Skeletal muscle cell (primary cell): Measurements from ENCODE around the gene R3HDM4.
"Not testable (repeated sequence)": the region's sequence is repeated elsewhere in the genome, so short reads cannot be mapped to it uniquely, and the experiment has no call there.

Source experiments
- DNase-seq: peaks from one replicate; pipeline ENCODE4 v3.0.0-alpha.2; 2010; ENCODE audit warnings: low read depth
- H3K4me3 ChIP-seq: 2 replicates; pipeline ENCODE4 v1.5.1; 2011; ENCODE audit warnings: low read depth, mild to moderate bottlenecking, control low read depth, low read length, moderate library complexity

The R3HDM4 gene

DNA sequence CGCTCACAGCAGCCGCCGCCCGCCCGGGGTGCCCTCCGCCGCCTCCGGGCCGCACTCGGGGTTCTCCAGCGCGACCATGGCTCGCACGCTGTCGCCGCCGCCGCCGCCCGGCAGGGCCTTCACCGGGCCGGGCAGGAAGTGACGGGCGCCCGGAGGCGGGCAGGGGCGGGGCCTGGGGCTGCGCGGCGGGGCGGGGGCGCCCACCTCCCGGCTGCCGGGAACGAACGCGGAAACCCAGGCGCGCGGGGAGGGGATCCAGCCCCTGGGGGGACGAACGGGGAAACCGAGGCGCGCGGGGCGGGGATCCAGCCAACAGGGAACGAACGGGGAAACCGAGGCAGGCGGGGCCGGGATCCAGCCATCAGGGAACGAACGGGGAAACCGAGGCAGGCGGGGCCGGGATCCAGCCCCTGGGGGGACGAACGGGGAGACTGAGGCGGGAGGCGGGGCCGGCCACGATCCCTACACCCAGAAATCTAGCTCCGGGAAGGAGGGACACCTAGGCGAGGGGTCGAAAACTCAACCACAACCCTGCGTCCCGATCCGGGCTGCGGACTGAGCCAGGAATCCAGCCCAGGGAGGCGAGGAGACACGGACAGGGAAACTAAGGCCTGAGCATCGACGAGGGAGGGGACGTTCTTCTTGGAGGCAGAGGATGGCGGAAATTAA is at the start of gene R3HDM4:
Gene R3HDM4 (minus strand): TSS at position 140 of the 669 bp plus-strand sequence. CDS start 62 bp downstream, at position 78.
- H3K4me3 ChIP-seq = peak within 1 kb of the TSS; percentile 81
- no peak for DNase-seq

DNA sequence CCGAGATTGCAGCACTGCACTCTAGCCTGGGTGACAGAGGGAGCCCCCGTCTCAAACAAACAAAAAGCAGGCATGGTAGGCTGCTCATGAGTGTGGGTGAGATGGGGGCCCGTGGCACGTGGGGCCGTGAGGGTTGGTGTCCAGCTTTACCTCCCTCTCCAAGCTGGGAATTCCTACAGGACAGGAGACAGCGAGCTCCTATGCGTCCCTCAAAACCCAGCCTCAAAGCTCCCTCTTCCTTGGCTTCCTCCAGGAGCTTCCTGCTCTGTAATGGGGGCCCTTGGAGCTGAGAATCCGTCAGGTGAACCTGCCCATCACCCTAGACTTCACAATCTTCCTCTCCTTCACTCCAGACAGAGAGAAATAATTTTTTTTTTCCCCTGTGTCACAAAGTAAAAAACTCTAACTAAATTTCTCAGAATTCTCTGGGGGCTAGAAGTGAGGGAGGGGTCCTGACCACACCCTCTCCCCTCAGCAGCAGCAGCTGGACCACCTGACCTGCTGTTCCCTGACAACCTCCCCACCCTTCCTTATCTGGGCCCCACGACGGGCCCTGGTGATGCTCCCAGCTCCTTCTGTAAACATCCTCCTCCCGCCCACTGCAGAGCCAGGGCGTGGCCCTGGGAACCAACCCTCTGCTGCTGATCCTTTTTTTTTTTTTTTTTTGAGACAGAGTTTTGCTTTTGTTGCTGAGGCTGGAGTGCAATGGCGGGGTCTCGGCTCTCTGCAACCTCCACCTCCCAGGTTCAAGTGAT is 49.0 kb upstream of the R3HDM4 start:
- no peak overlapping the region for H3K4me3 ChIP-seq
- no peak for DNase-seq

DNA sequence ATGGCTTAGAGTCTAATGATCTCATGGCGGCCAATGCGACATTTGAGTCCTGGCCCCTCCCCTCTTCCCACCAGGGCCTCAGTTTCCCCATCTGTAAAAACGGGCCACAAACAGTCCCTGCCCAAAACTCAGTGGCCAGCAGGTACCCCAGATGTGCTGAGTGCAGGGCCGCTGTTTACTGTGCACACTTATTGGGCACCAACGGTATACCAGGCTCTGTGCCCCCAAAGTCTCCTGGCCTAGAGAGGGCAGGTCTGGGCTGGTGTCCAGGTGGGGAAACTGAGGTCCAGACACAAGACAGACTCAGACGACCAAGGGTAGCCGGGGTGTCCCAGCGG is 47.6 kb upstream of the R3HDM4 start:
- no peak overlapping the region for H3K4me3 ChIP-seq
- no peak for DNase-seq

DNA sequence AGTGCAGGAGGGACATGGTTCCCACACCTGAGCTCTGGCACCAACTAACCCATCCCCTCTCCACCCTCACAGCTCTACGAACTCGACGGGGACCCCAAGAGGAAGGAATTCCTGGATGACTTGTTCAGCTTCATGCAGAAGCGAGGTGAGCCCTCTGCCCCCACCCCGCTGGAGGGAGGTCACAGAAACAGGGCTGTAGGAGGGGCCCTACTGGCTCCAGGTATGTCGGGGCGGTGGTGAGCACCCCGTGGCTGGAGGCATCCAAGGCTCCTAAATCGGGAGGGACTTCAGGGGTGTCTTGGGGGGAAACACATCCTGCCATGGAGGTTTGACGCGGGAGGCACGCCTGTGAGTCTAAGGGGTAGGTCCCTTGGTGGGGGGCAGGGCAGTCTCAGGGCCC is 47.0 kb upstream of the R3HDM4 start:
- no peak overlapping the region for H3K4me3 ChIP-seq
- no peak for DNase-seq

DNA sequence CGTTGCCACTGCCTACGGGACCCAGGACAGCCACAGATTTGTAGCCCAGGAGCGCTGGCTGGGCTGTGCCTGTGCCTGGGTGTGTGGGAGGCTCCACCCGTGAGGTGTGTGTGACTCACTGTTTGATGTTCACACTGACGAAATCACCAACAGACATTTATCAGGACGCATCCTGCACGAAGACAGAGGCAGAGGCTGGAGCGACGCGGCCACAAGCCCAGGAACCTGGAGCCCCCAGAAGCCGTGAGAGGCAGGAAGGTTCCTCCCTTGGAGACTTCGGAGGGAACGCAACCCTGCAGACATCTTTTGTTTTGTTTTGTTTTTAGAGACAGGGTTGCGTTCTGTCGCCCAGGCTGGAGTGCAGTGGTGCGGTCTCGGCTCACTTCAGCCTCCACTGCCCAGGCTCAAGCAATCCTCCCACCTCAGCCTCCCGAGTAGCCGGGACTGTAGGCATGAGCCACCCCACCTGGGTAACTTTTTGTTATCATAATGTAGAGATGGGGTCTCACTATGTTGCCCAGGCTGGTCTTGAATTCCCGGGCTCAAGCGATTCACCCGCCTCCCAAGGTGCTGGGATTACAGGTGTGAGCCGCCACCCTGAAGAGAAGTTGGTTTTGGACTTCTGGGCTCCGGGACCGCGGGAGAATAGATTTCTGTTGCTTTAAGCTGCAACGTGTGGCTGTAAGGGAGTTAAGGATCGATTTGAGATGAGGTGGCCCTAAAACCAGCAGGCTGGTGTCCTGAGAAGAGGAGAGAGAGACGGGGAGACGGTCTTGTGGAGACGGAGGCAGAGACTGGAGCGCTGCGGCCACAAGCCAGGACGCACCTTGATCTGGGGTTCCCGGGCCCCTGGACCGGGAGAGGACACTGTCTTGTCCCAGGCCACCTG is 46.2 kb upstream of the R3HDM4 start:
- no peak overlapping the region for H3K4me3 ChIP-seq
- DNase-seq = no peak

DNA sequence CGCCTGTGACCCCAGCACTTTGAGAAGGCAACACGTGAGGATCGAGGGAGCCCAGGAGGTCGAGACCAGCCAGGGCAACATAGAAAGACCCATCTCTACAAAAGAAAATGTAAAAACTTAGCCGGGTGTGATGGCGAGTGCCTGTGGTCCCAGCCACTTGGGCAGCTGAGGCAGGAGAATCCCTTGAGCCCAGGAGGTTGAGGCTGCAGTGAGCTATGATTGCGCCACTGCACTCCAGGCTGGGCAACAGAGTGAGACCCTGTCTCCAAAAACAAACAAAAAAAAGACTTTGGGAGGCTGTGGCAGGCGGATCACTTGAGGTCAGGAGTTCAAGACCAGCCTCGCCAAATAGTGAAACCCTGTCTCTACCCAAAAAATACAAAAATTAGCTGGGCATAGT is 44.6 kb upstream of the R3HDM4 start:
- H3K4me3 ChIP-seq, DNase-seq: not testable (repeated sequence)

DNA sequence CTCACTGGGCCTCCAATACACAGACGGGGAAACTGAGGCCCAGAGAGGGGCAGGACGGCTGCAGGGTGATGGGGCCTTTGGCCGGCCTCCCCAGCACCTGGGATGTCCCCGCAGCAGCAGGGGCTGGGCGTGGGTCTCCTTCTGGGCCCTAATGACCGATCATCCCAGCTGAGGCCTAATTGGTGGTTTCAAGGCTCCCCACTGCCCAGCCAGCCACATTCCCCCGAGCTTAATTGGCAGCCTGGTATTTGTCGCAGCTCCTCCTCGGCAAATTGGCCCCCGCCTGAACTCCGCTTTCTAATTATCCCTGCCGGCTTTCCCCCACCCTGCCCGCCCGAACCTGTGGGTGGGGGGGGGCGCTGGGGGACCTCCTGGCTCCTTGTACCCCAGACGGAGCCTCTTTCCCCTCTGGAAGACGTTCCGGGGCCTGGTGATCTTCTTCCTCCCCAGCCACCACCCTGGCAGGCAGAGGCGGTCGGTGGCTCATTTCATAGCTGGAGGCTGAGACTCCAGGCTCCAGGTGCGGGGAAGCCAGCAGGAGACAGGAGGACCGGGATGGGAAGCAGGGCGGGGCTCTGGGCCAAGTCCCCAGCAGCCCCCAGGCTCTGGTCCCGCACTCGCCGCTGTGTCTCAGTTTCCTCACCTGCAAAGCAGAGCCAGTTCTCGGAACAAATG is 43.9 kb upstream of the R3HDM4 start:
- no peak for DNase-seq
- no peak overlapping the region for H3K4me3 ChIP-seq

DNA sequence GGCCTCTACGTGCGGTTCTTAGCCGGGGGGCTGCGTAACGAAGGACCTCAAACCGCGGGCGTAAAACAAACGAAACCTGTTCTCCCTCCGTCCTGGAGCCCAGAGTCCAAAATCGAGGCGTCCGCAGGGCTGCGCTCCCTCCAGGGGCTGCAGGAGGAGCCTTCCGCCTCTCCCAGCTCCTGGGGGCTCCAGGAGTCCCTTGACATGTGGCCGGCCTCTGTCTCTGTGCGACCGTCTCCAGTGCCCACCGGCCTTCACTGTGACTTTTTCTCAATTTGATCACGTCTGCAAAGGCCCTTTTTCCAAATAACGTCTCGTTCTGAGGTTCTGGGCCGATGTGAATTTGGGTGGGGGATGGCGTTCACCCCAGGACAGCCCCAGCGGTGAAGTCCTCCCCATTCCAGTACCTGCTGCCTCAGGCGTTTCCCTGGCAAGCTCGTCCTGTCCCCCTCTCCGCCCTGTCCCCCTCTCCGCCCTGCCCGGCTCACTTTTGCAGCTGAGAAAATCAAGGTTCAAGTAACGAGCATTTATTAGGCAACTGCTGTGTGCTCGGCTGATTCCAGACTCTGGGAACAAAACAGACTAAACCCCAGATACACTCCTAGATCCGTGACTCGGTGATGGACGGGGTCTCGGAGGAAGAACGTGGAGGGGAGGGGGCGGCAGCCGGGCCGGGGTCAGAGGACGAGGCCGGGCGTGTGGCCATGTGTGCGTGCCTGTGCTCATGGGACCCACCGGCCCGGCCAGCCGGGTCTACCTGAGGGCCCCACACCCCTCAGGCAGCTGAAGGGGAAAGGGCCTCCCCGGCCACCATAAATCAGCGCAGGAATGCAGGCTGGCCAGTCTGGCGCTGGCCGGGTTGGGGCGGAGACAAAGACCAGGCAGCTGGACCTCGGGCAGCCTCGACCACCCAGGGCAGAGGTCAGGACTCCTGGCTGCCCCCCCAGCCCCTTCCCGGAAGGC is 43.1 kb upstream of the R3HDM4 start:
- no peak overlapping the region for H3K4me3 ChIP-seq
- no peak for DNase-seq

DNA sequence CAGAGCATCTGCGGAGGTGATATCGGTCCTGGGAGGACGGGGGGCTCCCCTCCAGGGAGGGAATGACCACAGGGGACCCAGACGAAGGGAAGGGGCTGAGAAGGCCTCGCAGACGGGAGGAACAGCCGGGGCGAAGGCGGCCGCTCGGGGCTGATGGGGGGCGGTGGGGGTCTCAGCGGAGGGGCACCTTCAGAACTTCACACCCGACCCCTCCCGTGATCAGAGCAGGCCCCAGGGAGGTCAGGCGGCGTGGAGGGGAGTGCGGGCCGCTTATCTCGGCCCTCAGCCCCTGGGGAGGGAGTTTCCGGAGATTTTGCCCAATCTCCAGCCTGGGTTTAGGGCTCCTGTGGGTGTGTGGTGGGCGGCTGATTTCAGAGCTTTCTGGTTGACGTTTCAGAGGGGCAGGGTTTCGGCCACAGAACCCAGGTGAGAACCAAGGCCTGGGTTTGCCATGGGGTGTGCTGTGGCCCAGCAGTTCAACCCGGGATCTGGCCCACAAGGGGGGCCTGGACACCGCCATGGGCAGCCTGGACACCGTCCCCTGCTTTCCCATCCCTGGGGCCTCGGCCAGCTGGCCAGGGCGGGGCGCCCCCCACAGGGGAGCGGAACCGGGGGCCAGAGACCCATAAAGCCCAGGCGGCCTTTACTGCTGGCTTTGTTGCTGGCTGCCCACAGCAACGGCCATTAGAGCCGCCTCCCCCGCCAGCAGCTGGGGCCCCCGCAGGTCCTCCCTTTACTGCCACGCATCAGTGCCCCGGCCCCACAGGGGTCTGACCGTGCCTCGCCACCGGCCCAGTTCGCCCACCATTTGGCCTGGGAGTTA is 41.9 kb upstream of the R3HDM4 start:
- no peak overlapping the region for H3K4me3 ChIP-seq
- DNase-seq = no peak

DNA sequence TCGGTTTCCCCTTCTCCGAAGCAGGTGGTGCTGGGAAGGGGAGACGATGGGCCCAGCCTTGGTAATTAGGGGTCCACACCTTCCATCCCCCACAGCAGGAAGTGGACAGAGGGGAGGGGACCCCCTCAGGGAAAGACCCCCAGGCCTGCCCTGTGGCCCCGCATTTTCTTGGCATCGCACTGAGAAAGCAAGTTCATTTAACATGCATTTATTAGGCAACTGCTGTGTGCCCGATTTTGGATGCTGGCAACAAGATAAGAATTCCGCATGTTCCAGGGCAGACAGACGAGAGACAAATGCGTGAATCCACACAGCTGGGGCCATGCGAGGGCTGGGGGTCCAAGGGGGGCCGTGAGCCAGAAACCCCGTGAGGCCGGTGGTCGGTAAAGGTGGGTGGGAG is 41.3 kb upstream of the R3HDM4 start:
- no peak overlapping the region for H3K4me3 ChIP-seq
- no peak for DNase-seq

DNA sequence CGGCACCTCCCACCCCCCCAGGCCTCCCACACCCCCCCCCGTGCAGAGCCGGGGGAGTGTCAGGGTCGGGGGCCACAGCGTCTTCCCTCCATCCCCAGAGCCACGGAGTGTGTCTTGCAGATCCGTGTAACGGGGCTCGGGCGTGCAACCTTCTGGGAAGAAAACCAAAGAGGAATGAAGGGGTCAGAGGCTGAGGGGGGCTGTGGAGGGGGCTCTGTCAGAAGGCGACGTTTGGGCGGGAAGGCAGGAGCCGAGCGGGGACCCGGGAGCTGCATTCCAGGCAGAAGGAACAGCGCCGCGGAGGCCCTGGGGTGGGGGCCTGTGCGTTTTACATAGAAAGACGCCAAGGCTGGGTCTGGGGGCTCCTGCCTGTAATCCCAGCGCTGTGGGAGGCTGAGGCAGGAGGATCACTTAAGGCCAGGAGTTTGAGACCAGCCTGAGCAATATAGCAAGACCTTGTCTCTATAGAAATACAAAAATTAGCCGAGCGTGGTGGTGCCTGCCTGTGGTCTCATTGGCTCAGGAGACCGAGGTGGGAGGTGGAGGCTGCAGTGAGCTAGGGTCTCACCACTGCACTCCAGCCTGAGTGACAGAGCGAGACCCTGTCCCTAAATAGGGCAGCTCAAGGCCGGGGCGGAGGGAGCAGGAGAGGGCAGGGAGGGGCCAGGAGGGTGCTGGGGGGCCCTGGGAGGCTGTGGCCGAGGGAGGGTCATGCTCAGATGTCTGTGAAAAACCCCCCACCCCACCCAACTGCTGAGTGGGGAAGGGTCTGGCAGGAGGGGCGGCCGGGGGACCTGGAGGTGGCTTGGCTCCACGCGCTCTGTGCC is 40.6 kb upstream of the R3HDM4 start:
- no peak for DNase-seq
- H3K4me3 ChIP-seq = no peak overlapping the region

DNA sequence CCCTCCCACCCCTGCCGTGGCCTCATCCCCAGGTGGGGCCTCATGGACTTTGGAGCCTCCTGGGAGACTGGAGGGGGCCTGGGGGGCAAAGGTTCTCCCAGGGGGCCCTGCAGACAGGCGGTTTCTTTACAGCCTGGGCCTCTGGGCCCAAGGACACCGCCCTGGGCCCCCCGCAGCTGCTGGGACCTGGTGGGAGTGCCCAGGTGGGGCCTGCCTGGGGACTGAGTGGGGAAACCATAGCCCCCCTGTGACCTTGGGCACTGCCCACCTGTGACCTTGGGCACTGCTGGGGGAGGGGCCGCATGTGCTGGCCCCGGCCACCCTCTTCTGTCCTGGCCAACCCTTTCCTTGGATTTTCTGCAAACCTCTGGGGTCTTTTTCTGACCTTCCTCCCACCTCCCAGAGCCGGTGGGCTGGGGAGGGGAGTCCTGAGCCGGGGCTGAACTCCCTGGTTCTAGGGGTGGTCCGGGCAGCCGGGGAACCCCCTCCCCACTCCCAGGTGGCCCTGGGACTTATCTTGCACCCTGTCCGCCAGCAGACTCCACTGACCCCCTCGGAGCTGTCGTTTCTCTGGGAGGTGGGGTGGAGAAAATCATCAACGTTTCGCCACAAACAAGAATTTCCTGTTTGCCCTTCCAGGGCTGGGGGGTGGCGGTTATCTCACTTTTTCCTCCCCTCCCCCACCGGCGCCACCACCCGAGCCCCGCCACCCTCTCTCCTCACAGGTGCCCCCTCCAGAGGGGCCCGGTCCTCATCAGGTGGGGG is 39.8 kb upstream of the R3HDM4 start:
- DNase-seq = no peak
- H3K4me3 ChIP-seq = no peak overlapping the region

DNA sequence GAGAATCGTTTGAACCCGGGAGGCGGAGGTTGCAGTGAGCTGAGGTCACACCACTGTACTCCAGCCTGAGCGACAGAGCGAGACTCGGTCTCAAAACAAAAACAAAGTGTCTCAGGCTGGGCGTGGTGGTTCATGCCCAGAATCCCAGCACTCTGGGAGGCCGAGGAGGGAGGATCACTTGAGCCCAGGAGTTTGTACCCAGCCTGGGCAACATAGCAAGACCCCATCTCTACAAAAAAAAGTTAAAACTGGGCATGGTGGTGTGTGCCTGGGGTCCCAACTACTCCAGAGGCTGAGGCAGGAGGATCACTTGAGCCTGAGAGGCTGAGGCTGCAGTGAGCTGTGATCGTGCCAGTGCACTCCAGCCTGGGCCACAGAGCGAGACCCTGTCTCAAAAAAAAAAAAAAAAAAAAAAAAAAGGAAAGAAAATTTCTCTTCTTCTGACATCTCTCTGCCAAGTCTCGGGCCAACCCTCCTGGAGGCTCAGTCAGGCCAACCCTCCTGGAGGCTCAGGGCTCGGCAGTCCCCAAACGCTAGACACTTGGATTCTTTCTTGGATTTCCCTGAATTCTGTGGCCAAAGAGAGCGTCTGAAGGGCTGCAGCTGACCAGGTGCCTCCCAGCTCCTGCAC is 39.1 kb upstream of the R3HDM4 start:
- DNase-seq = no peak
- H3K4me3 ChIP-seq = no peak overlapping the region

DNA sequence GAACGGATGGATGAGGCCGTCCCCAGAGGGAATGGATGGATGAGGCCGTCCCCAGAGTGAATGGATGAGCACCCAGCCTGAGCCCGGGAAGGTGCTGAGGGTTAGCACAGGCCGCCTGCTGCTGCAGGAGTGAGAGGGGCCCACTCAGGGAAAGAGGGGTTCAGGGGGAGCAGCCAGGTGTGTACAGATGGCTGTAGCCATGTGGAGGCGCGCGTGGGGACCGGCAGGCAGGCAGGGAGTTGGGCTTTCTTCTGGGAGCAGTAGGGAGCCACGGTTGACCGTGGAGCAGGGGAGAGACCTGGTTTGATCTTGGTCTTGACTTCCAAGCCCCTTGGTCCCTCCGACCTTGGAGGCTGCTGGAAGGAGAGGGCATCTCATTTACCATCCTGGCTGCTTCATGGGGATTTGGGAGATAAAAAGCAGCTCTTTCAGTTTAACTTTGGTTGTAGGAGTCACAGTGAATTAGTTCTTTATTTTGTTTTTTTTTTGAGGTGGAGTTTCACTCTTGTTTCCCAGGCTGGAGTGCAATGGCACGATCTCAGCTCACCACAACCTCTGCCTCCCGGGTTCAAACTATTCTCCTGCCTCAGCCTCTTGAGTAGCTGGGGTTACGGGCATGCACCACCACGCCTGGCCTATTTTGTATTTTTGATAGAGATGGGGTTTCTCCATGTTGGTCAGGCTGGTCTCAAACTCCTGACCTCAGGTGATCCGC is 37.5 kb upstream of the R3HDM4 start:
- no peak for DNase-seq

DNA sequence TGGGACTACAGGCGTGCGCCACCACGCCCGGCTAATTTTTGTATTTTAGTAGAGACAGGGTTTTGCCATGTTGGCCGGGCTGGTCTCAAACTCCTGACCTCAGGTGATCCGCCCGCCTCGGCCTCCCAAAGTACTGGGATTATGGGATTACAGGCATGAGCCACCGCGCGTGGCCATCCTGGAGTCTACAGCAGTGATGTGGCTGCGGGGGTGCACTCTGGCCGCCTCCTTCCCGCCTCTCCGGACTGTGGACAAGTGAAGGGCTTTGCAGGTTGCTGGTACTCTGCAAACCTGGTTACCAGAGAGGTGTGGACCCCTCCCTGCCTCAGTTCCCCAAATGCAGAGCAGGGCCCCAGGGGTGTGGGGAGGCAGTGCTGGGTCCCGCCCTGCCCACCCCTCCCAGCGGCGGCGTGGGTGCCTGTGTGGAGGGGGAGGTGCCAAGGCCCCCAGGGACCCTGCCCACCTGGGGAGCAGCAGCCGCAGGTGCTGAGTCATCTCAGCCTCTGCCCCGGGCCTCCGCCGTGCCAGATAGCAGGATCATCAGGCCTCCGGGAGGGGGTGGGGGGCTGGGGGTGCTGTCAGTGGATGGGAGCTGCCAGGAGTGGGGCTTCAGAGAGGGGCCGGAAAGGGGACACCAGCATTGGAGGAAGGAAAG is 36.0 kb upstream of the R3HDM4 start:
- no peak for DNase-seq
- no peak overlapping the region for H3K4me3 ChIP-seq

More for the DNA sequence above, 37.5 kb upstream of the R3HDM4 start:
- H3K4me3 ChIP-seq = no peak overlapping the region
